ENCODE data around the gene LAMB3.

Gene LAMB3

GRCh38 chr1:209620487-209620884 lies 31.7 kb downstream of the LAMB3 start:
- H3K27me3 ChIP-seq, result no peaks in the 10 kb centered on the region
- peaks cover 0 to 10% (median 0%) of the 10 kb centered on the region in 11 experiments; a peak in 2 of 22 replicates for H3K9me3 ChIP-seq (replicated peaks in 1 of 11)
- peaks cover 29 to 45% (median 37%) of the 10 kb centered on the region in 10 experiments for H3K4me1 ChIP-seq
- H3K36me3 ChIP-seq, result peaks cover 0 to 98% (median 6%) of the 10 kb centered on the region in 11 experiments; a peak in 12 of 22 replicates
- no peak overlapping the region for H3K4me3 ChIP-seq
- H3K9ac ChIP-seq, result no peak overlapping the region
- 0 out of 22 replicates have a peak overlapping the region, but pooled peaks of 1 of the 11 experiments have one; percentile 27 for H3K27ac ChIP-seq
- no peak for TF ChIP-seq Cebpa-rat (IDR thresholded peaks at IDR 0.05)
- H3K4me2 ChIP-seq, result peak overlapping the region in 10 of 11 experiments; percentile 25 to 75 (median 68); a peak in 16 of 22 replicates
- no peaks in the 10 kb centered on the region for H4K20me1 ChIP-seq

- Histone ChIP-seq H4K20me1 (no peaks in the 10 kb centered on the region), H3K27ac (peak overlapping the region in 3 of 11 experiments; percentile 1 to 43 (median 22); a peak in 2 of 22 replicates), H3K4me2 (peak overlapping the region; percentile 25 to 76 (median 71); a peak in 21 of 22 replicates), H3K9me3 (replicated peaks in 1 of 11) (peaks cover 0 to 12% (median 0%) of the 10 kb centered on the region in 11 experiments; a peak in 2 of 22 replicates), H3K36me3 (peaks cover 0 to 98% (median 6%) of the 10 kb centered on the region in 11 experiments; a peak in 12 of 22 replicates), H3K4me3 (no peak overlapping the region), H3K4me1 (peaks cover 29 to 39% (median 31%) of the 10 kb centered on the region in 10 experiments), H3K9ac (no peak overlapping the region), H3K27me3 (no peaks in the 10 kb centered on the region)
- TF ChIP-seq Cebpa-rat (IDR thresholded peaks at IDR 0.05), result no peak
Observed at GRCh38 chr1:209619696-209620486, 32.3 kb downstream of the LAMB3 start.

- Histone ChIP-seq H3K36me3 (peaks cover 0 to 100% (median 6%) of the 10 kb centered on the region in 11 experiments; a peak in 12 of 22 replicates), H3K4me2 (peak overlapping the region; percentile 41 to 76 (median 71)), H3K9me3 (replicated peaks in 1 of 11) (peaks cover 0 to 11% (median 0%) of the 10 kb centered on the region in 11 experiments; a peak in 2 of 22 replicates), H3K27ac (peak overlapping the region in 6 of 11 experiments; percentile 1 to 49 (median 27); a peak in 6 of 22 replicates), H3K27me3 (no peaks in the 10 kb centered on the region), H3K9ac (peak overlapping the region in 1 of 11 experiments; percentile 18; a peak in 1 of 22 replicates), H3K4me3 (no peak overlapping the region), H4K20me1 (no peaks in the 10 kb centered on the region), H3K4me1 (peaks cover 25 to 32% (median 29%) of the 10 kb centered on the region in 10 experiments)
- TF ChIP-seq Cebpa-rat (IDR thresholded peaks at IDR 0.05), result no peak
Observed at GRCh38 chr1:209618756-209619420, 33.3 kb downstream of the LAMB3 start.

GRCh38 chr1:209618291-209618690 lies 33.9 kb downstream of the LAMB3 start:
- H3K36me3 ChIP-seq, result peaks cover 0 to 95% (median 6%) of the 10 kb centered on the region in 11 experiments; a peak in 12 of 22 replicates
- H3K27ac ChIP-seq, result peak overlapping the region in 4 of 11 experiments; percentile 1 to 49 (median 36); a peak in 5 of 22 replicates
- H3K4me1 ChIP-seq, result peaks cover 25 to 33% (median 29%) of the 10 kb centered on the region in 10 experiments
- H3K27me3 ChIP-seq, result no peaks in the 10 kb centered on the region
- peak overlapping the region; percentile 41 to 76 (median 71) for H3K4me2 ChIP-seq
- no peaks in the 10 kb centered on the region for H4K20me1 ChIP-seq
- no peak overlapping the region for H3K4me3 ChIP-seq
- peaks cover 0 to 11% (median 0%) of the 10 kb centered on the region in 11 experiments; a peak in 2 of 22 replicates for H3K9me3 ChIP-seq (replicated peaks in 1 of 11)
- no peak for TF ChIP-seq Cebpa-rat (IDR thresholded peaks at IDR 0.05)
- H3K9ac ChIP-seq, result peak overlapping the region in 1 of 11 experiments; percentile 18; a peak in 1 of 22 replicates

- H3K4me1 ChIP-seq, result peaks cover 27 to 39% (median 32%) of the 10 kb centered on the region in 10 experiments
- H3K9me3 ChIP-seq (replicated peaks in 1 of 11), result peaks cover 0 to 11% (median 0%) of the 10 kb centered on the region in 11 experiments; a peak in 2 of 22 replicates
- TF ChIP-seq Cebpa-rat (IDR thresholded peaks at IDR 0.05), result no peak
- H3K27me3 ChIP-seq, result no peaks in the 10 kb centered on the region
- no peak overlapping the region for H3K9ac ChIP-seq
- peak overlapping the region in 2 of 11 experiments; percentile 75 to 76; a peak in 1 of 22 replicates for H3K4me2 ChIP-seq
- H4K20me1 ChIP-seq, result no peaks in the 10 kb centered on the region
- H3K36me3 ChIP-seq, result peaks cover 0 to 89% (median 6%) of the 10 kb centered on the region in 11 experiments; a peak in 12 of 22 replicates
- H3K27ac ChIP-seq, result peak overlapping the region in 1 of 11 experiments; percentile 43; a peak in 1 of 22 replicates
- H3K4me3 ChIP-seq, result no peak overlapping the region
Observed at GRCh38 chr1:209617755-209618154, 34.5 kb downstream of the LAMB3 start.

GRCh38 chr1:209617047-209617673 lies 35.1 kb downstream of the LAMB3 start:
- H3K9ac ChIP-seq, result no peak overlapping the region
- H3K27me3 ChIP-seq, result no peaks in the 10 kb centered on the region
- H3K4me2 ChIP-seq, result no peak overlapping the region
- no peak overlapping the region for H3K4me3 ChIP-seq
- H4K20me1 ChIP-seq, result no peaks in the 10 kb centered on the region
- no peak for TF ChIP-seq Cebpa-rat (IDR thresholded peaks at IDR 0.05)
- no peak overlapping the region for H3K27ac ChIP-seq
- peaks cover 0 to 83% (median 6%) of the 10 kb centered on the region in 11 experiments; a peak in 12 of 22 replicates for H3K36me3 ChIP-seq
- H3K9me3 ChIP-seq (replicated peaks in 1 of 11), result peaks cover 0 to 11% (median 0%) of the 10 kb centered on the region in 11 experiments; a peak in 2 of 22 replicates
- H3K4me1 ChIP-seq, result peaks cover 27 to 45% (median 35%) of the 10 kb centered on the region in 10 experiments

- TF ChIP-seq Cebpa-rat (IDR thresholded peaks at IDR 0.05), result no peak
- Histone ChIP-seq H3K4me3 (no peak overlapping the region), H3K36me3 (peaks cover 0 to 77% (median 6%) of the 10 kb centered on the region in 11 experiments; a peak in 11 of 22 replicates), H3K9ac (no peak overlapping the region), H4K20me1 (no peaks in the 10 kb centered on the region; a peak in 1 of 22 replicates), H3K27me3 (no peaks in the 10 kb centered on the region), H3K4me2 (no peak overlapping the region), H3K4me1 (peaks cover 32 to 49% (median 41%) of the 10 kb centered on the region in 10 experiments), H3K9me3 (replicated peaks in 1 of 11) (peaks cover 0 to 11% (median 0%) of the 10 kb centered on the region in 11 experiments; a peak in 2 of 22 replicates), H3K27ac (no peak overlapping the region)
Observed at GRCh38 chr1:209616366-209617046, 35.7 kb downstream of the LAMB3 start.

GRCh38 chr1:209614906-209615305 lies 37.3 kb downstream of the LAMB3 start:
- Histone ChIP-seq H3K4me2 (no peak overlapping the region), H3K9ac (no peak overlapping the region), H3K4me1 (peaks cover 27 to 42% (median 29%) of the 10 kb centered on the region in 10 experiments), H3K27me3 (no peaks in the 10 kb centered on the region), H3K27ac (no peak overlapping the region), H3K4me3 (no peak overlapping the region), H4K20me1 (no peaks in the 10 kb centered on the region; a peak in 1 of 22 replicates), H3K36me3 (peaks cover 0 to 63% (median 6%) of the 10 kb centered on the region in 11 experiments; a peak in 11 of 22 replicates), H3K9me3 (replicated peaks in 1 of 11) (peaks cover 0 to 11% (median 0%) of the 10 kb centered on the region in 11 experiments; a peak in 2 of 22 replicates)
- no peak for TF ChIP-seq Cebpa-rat (IDR thresholded peaks at IDR 0.05)
